HL-60/S4 treated with retinoic acid at 250 ng/mL for 4 days and 3 days (cell line): ENCODE results near the gene NLN.
"Not testable (repeated sequence)": the region's sequence is repeated elsewhere in the genome, so short reads cannot be mapped to it uniquely, and the experiment has no call there.

Source experiments
- in situ Hi-C: fragments of 300-500 bp; cut with MboI; formaldehyde crosslinking; loops from 2 replicates; pipeline ENCODE4 v1.7.0; 2022; ENCODE audit warnings: low sequenced_read_pairs

NLN gene

DNA sequence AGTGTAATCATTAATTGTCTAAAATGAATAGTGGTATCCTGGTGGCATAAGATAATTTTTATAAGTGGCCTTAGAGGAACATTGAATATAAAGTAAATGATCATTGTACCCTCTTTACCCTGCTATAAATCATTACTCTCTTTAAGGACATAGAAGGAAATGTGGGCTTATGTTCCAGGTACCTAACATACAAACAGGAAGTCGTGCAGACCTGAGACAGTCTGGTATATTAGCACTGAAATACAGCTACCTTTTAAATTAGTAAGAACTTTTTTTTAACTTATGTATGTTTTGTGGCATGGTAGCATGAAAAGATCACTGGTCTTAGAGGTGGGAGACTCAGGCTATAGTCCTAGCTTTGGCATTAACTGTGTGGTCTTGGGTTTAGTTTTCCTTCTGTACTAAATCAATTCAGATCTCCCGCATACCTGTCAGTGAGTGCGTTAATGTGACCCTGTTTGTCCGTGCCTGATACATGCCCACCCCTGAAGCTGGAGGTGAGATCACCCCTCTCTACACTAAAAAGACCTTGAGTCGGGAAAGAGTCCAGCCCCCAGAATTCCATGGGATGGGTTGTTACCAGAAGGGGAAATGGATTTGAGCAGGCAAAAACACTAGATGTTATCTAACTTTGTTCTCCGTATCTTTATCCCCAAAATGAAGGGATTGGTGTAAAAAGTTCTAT lies 145.0 kb downstream of the NLN start:
- in situ Hi-C loops, result no loop called here

DNA sequence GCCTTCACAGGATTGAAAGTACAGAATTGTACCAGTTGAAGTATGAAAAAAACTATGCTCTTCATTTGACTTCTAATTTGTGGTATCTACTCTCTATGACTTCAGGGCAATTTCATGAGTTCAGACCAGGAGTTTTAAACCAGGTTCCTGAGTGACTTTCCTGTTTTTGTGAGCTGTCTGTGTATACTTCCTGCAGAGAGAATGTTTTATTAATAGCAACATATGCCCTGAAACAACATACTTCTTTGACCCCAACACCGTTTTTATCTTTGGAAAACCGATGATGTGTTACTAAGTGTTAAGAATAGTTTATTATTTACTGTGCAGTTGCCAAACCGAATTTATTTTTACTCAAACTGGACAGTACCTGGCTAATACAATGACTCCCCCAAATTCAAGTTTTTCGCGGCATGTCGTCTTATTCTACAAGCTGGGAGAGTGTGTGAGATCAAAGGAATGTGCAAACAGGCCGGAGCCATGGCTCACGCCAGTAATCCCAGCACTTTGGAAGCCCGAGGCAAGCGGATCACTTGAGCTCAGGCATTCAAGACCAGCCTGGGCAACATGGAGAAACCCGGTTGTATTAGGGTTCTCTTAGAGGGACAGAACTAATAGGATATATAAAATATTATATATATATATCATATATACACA lies 145.7 kb downstream of the NLN start:
- in situ Hi-C loops, result no loop called here

DNA sequence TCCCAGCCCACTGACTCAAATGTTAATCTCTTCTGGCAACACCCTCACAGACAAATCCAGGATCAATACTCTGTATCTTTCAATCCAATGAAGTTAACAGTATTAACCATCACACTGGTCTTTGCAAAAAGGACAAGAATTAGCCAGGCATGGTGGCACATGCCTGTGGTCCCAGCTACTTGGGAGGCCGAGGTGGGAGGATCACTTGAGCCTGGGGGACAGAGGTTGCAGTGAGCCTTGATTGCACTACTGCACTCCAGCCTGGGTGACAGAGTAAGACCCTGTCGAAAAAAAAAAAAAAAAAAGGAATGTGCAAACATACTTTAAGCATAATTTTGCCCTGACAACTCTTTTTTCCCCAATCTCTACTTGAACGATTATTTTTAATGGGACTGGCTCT lies 146.5 kb downstream of the NLN start:
- in situ Hi-C loops, result no loop called here

DNA sequence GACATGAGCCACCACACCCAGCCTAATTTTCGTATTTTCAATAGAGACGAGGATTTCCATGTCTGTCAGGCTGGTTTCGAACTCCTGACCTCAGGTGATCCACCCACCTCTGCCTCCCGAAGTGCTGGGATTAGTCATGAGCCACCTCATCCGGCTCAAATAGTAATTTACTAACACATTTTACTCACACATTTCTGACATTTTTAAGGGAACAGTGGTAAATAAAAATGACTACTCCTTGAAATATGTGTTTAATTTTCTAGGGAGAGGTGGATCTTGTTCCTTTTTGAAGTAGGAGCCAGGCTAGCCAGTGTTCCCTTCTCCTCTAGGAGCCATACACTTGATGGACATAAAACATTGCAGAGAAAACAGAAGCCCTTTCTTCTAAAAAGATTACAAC lies 149.2 kb downstream of the NLN start:
- in situ Hi-C loops, result no loop called here

DNA sequence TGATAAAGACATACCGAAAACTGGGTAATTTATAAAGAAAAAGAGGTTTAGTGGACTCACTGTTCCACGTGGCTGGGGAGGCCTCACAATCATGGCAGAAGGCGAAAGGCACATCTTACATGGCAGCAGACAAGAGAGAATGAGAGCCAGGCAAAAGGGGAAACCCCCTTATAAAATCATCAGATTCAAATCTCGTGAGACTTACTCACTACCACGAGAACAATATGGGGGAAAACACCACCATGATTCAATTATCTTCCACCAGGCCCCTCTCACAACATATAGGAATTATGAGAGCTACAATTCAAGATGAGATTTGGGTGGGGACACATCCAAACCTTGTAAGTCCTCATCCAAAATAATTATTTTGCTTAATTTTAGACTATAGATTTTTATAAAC lies 149.8 kb downstream of the NLN start:
- in situ Hi-C loops, result not testable (repeated sequence)

DNA sequence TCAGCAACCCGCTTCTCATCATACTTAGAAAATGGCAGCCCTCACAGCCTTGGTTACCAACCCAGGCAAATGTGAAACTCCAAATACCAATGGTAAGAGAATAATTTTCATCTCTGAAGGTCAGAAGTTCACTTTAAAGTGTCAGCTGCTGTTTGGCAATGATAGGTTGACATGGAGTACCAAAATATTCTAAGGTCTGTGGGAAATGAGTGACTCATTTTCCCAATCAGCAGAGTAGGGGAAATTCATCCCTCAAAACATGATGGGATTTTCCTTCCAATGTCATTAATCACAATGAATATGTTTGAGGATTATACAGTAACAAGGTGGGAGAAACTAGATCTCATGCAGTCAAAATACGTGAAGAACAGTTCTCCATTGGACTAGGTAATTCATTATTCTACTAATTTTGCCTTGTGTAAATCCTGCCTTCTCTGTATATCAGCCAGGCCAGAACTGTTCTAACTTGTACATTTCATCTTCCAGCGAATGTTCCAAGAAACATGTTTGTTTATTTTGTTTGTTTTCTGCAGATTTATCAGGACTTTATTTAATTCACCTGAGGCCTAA lies 151.3 kb downstream of the NLN start:
- in situ Hi-C loops, result no loop called here

DNA sequence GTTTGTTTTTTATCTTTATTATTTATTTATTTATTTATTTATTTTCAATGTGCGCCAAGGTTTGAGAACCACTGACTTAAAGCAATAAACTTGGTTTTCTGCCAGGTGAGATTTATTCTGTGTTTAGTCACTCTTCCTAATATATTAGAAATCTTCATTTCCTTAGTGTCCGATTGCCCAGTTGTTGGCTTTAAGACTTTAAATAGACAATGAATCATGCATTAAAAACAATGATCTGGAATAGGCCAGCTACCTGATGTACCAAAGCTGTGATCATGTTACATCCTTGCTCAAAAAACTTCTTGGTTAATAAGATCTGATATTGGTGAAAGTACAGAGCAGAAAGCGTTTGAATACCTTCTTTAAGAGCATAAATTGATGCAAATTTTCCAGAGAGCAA lies 152.2 kb downstream of the NLN start:
- in situ Hi-C loops, result no loop called here

DNA sequence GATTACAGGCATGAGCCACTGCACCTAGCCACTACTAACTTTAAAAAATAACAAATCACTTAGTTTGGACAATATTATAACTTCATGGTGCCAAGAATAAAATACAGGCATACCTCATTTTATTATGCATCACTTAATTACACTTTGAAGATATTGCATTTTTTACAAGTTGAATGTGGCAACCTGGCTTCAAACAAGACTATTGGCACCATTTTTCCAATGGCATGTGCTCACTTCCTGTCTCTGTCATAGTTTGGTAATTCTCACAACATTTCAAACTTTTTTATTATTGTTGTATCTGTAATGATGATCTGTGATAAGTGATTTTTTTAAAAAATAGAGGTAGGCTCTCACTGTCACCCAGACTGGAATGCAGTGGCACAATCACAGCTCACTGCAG lies 154.5 kb downstream of the NLN start:
- in situ Hi-C loops, result no loop called here

DNA sequence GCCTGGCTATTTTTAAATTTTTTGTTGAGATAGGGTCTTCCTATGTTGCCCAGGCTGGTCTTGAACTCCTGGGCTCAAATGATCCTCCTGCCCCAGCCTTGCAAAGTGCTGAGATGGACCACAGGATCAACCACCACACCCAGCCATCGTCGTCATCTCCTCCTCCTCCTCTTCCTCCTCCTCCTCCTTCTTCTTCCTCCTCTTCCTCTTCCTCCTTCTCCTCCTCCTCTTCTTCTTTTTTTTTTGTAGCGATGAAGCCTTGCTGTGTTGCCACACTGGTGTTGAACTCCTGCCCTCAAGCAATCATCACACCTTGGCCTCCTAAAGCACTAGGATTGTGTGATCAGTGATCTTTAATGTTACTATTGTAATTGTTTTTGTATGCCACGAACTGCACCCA lies 155.0 kb downstream of the NLN start:
- in situ Hi-C loops, result no loop called here
